DOHH2 (cell line): ENCODE measurements around the gene SOX18.

Experiments
- H3F3A ChIP-seq: fragments of 200-600 bp; sonication (generic), shearing (Covaris generic); 2 replicates; pipeline ENCODE4 v1.6.0; 2016; ENCODE audit warnings: antibody characterized with exemption, mild to moderate bottlenecking; ENCODE audit not compliant: control insufficient read depth, insufficient read depth
- H3K27ac ChIP-seq: fragments of 200-600 bp; sonication (generic); 2 replicates; pipeline ENCODE4 v1.5.1; 2014; ENCODE audit warnings: low read depth, mild to moderate bottlenecking, low read length, moderate library complexity
- H3K27me3 ChIP-seq: fragments of 200-600 bp; sonication (generic); 2 replicates; pipeline ENCODE4 v1.6.1; 2014; ENCODE audit warnings: mild to moderate bottlenecking, low read length, mixed read lengths; ENCODE audit not compliant: control insufficient read depth
- H3K36me3 ChIP-seq: fragments of 200-600 bp; sonication (generic); 2 replicates; pipeline ENCODE4 v1.6.1; 2014; ENCODE audit warnings: mild to moderate bottlenecking, low read length, moderate library complexity, mixed read lengths; ENCODE audit not compliant: control insufficient read depth
- H3K4me1 ChIP-seq: fragments of 200-600 bp; sonication (generic); 2 replicates; pipeline ENCODE4 v1.6.1; 2014; ENCODE audit warnings: mild to moderate bottlenecking, low read length, mixed read lengths; ENCODE audit not compliant: control insufficient read depth
- H3K4me2 ChIP-seq: fragments of 200-600 bp; sonication (generic); 2 replicates; pipeline ENCODE4 v1.6.0; 2014; ENCODE audit warnings: mild to moderate bottlenecking, low read length, moderate library complexity
- H3K4me3 ChIP-seq: fragments of 200-600 bp; sonication (generic); 2 replicates; pipeline ENCODE4 v1.5.1; 2014; ENCODE audit warnings: mild to moderate bottlenecking, low read length, mixed read lengths
- H3K79me2 ChIP-seq: fragments of 200-600 bp; sonication (generic); 2 replicates; pipeline ENCODE4 v1.6.1; 2014; ENCODE audit warnings: mild to moderate bottlenecking, low read length, mixed read lengths; ENCODE audit not compliant: control insufficient read depth
- H3K9me2 ChIP-seq: fragments of 200-600 bp; sonication (generic); replicated peaks from 2 replicates; pipeline ENCODE4 v1.6.1; 2014; ENCODE audit warnings: mild to moderate bottlenecking, low read length, mixed read lengths; ENCODE audit not compliant: control insufficient read depth
- H3K9me3 ChIP-seq: fragments of 200-600 bp; sonication (generic); 2 replicates; pipeline ENCODE4 v1.6.1; 2014; ENCODE audit warnings: antibody characterized with exemption, low read length, mixed read lengths; ENCODE audit not compliant: control insufficient read depth, insufficient read depth
- H4K20me1 ChIP-seq: fragments of 200-600 bp; sonication (generic); 2 replicates; pipeline ENCODE4 v1.6.0; 2014; ENCODE audit warnings: low read depth, mild to moderate bottlenecking, antibody characterized with exemption, low read length, moderate library complexity; ENCODE audit not compliant: control insufficient read depth, insufficient read depth
- EZH2phosphoT487 ChIP-seq: fragments of 200-600 bp; sonication (generic); IDR thresholded peaks from 2 replicates; pipeline ENCODE4 v1.6.1; 2017; ENCODE audit warnings: borderline replicate concordance, mild to moderate bottlenecking, antibody characterized with exemption, low read length, moderate library complexity, mixed read lengths
- TF ChIP-seq, protein P1 (sequence below): fragments of 200-600 bp; sonication (generic); IDR thresholded peaks from one replicate; pipeline ENCODE4 v1.5.1; 2014; ENCODE audit warnings: antibody characterized with exemption, mild to moderate bottlenecking, low read depth, low read length; ENCODE audit not compliant: poor library complexity, severe bottlenecking

SOX18 gene

DNA sequence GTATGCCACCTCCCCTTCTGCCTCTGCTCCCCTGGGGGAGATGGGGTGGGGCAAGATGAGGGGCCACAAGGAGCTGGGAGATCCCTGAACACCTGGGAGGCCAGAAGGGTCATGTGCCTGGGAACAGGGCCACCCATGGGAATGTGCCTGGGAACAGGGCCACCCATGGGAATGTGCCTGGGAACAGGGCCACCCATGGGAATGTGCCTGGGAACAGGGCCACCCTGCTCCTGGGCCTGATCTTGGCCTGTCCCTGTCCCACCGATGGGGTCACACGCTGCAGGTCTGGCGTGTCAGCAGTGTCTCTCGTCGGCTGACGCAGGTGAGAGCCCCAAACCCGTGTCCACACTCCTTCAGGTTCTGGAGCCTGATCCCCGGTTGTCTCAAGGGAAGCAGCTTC, 25.5 kb upstream of the SOX18 start:
- no peaks in the 10 kb centered on the region for H3K27me3 ChIP-seq
- H3K4me2 ChIP-seq: no peak overlapping the region
- no peak overlapping the region for H3K4me3 ChIP-seq
- no peaks in the 10 kb centered on the region for H4K20me1 ChIP-seq
- H3K9me2 ChIP-seq: no peaks in the 10 kb centered on the region
- H3K36me3 ChIP-seq: peaks cover 65% of the 10 kb centered on the region
- no peaks in the 10 kb centered on the region for H3K9me3 ChIP-seq
- TF ChIP-seq EZH2phosphoT487: no peak
- TF ChIP-seq, protein P1, sequence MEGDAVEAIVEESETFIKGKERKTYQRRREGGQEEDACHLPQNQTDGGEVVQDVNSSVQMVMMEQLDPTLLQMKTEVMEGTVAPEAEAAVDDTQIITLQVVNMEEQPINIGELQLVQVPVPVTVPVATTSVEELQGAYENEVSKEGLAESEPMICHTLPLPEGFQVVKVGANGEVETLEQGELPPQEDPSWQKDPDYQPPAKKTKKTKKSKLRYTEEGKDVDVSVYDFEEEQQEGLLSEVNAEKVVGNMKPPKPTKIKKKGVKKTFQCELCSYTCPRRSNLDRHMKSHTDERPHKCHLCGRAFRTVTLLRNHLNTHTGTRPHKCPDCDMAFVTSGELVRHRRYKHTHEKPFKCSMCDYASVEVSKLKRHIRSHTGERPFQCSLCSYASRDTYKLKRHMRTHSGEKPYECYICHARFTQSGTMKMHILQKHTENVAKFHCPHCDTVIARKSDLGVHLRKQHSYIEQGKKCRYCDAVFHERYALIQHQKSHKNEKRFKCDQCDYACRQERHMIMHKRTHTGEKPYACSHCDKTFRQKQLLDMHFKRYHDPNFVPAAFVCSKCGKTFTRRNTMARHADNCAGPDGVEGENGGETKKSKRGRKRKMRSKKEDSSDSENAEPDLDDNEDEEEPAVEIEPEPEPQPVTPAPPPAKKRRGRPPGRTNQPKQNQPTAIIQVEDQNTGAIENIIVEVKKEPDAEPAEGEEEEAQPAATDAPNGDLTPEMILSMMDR: no peak
- H3K4me1 ChIP-seq: peaks cover 63% of the 10 kb centered on the region
- H3F3A ChIP-seq: peaks cover 15% of the 10 kb centered on the region
- H3K27ac ChIP-seq: no peak overlapping the region
- H3K79me2 ChIP-seq: peaks cover 25% of the 10 kb centered on the region

DNA sequence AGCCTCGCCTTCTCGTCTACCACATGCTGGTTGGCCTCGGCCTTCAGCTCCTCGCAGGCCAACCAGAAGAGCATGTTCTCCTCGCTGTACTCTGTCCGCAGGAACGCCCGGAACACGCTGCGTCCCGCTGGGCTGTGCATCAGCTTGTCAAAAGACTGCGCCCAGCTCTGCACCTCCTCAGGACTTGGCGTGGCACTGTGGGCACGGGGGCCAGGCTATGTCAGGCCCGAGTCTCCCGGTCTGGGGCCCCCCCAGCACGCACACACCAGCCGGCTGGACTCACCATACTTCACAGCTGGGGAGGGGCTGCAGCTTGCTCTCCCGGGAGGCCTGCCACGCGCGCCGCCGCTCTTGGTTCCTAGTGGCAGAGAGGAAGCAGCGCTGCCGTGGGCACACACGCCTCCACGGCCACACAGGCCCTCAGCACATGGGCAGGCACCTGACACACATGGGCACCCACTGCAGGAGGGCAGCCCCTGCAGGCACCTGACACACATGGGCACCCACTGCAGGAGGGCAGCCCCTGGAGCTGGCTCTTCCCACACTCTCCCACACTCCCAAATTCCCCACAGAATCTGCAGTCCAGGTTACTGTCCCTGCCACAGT, 24.8 kb upstream of the SOX18 start:
- H3F3A ChIP-seq: peaks cover 15% of the 10 kb centered on the region
- H3K9me3 ChIP-seq: no peaks in the 10 kb centered on the region
- peaks cover 64% of the 10 kb centered on the region for H3K36me3 ChIP-seq
- H3K4me2 ChIP-seq: no peak overlapping the region
- H3K27ac ChIP-seq: no peak overlapping the region
- no peak overlapping the region for H3K4me3 ChIP-seq
- TF ChIP-seq EZH2phosphoT487: no peak
- TF ChIP-seq, protein P1: no peak
- no peaks in the 10 kb centered on the region for H3K27me3 ChIP-seq
- H3K4me1 ChIP-seq: peaks cover 64% of the 10 kb centered on the region
- H3K79me2 ChIP-seq: peaks cover 25% of the 10 kb centered on the region
- no peaks in the 10 kb centered on the region for H4K20me1 ChIP-seq
- no peaks in the 10 kb centered on the region for H3K9me2 ChIP-seq

DNA sequence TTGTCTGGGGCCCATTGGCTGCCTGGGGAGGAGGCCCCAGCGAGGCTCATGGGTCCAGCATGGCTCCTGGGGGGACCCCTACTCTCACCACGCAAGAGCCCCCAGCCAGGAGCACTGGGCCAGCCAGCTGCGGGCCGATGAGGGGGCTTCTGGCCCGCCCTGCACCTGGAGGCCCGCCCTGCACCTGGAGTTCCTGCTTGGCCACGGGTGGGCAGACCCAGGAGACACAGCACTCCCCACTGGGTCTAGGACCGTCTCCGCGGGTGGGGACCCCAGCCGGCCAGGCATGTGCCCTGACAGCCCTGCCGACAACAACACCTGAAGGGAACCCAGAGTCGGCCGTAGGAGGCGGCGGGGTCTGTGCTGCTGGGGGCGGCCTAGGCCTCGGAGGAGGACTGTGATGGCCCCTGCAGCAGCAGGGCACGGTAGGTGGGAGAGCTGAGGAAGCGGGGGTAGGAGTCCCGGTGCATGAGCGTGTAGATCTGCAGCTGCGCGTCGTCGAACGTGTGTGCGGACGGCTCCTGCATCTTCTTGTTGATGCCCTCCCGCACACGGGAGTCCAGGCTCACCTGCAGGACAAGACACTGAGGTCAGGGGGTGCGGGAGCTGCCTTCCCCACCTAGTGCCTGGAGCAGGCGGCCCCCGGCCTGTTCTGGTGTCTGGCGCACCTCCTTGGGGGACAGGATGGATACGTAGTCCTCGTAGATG, 24.2 kb upstream of the SOX18 start:
- Histone ChIP-seq H3K79me2 (peaks cover 18% of the 10 kb centered on the region), H3F3A (peaks cover 12% of the 10 kb centered on the region), H3K36me3 (peaks cover 58% of the 10 kb centered on the region), H3K9me3 (no peaks in the 10 kb centered on the region), H4K20me1 (no peaks in the 10 kb centered on the region), H3K27me3 (no peaks in the 10 kb centered on the region), H3K4me1 (peaks cover 63% of the 10 kb centered on the region), H3K4me2 (no peak overlapping the region), H3K4me3 (no peak overlapping the region), H3K9me2 (no peaks in the 10 kb centered on the region), H3K27ac (0 out of 2 replicates have a peak overlapping the region, but pooled peaks have one; percentile 70)
- TF ChIP-seq, protein P1: no peak
